ENCODE results near the gene ERICH3. TPM values are rescaled to one million over a fixed set of nuclear protein-coding genes. Genes with fewer than 3 reads are reported as not detected.

ERICH3 gene
- total RNA-seq, 2 donors from 2014 or later: not detected

DNA sequence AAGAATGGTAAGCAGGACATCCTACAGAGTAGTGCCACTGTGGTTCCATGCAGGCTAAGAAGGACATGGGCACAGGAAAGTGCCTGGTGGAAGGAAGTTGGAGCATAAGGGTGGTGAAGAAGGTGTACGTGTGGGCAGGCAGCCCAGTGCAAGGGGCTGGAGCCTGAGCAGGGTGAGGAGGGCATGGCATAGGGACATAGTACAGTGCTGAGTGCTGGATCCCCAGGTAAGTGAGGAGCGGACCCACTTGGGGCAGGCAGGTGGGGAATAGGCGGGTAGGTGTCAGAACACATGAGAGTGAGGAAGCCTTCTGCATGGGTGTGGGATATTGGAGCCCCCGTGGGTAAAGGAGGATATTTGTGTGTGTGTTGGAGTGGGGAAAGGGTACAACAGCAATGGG is 145.5 kb downstream of the ERICH3 start:
- TF ChIP-seq, protein P1, sequence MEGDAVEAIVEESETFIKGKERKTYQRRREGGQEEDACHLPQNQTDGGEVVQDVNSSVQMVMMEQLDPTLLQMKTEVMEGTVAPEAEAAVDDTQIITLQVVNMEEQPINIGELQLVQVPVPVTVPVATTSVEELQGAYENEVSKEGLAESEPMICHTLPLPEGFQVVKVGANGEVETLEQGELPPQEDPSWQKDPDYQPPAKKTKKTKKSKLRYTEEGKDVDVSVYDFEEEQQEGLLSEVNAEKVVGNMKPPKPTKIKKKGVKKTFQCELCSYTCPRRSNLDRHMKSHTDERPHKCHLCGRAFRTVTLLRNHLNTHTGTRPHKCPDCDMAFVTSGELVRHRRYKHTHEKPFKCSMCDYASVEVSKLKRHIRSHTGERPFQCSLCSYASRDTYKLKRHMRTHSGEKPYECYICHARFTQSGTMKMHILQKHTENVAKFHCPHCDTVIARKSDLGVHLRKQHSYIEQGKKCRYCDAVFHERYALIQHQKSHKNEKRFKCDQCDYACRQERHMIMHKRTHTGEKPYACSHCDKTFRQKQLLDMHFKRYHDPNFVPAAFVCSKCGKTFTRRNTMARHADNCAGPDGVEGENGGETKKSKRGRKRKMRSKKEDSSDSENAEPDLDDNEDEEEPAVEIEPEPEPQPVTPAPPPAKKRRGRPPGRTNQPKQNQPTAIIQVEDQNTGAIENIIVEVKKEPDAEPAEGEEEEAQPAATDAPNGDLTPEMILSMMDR (conservative IDR thresholded peaks at IDR 0.05): no peak
- Histone ChIP-seq H3K4me1 (ENCODE audit: control insufficient read depth, insufficient read depth, low read length) (no peaks in the 10 kb centered on the region), H3K9ac (ENCODE audit: extremely low read depth, low read length, poor library complexity, severe bottlenecking) (no peak overlapping the region), H3K27ac (ENCODE audit: low read depth, low read length) (no peak overlapping the region), H3K36me3 (ENCODE audit: control insufficient read depth, insufficient read depth, low read length) (no peaks in the 10 kb centered on the region), H3K4me3 (ENCODE audit: low read length) (no peak overlapping the region), H3K9me3 (ENCODE audit: control insufficient read depth, low read length) (no peaks in the 10 kb centered on the region), H3K27me3 (ENCODE audit: control insufficient read depth, insufficient read depth, low read length, poor library complexity, severe bottlenecking) (no peaks in the 10 kb centered on the region)
- Mint-ChIP-seq H3K4me1 (peaks cover 10% of the 10 kb centered on the region), H3K4me3 (no peak overlapping the region), H3K9me3 (no peaks in the 10 kb centered on the region), H3K27me3 (ENCODE audit: insufficient read depth) (no peaks in the 10 kb centered on the region), H3K27ac (no peak overlapping the region), H3K36me3 (ENCODE audit: low read depth) (no peaks in the 10 kb centered on the region)
- WGBS, 2 experiments (ENCODE audit: insufficient coverage in 1 of 2, insufficient read length in 1 of 2): 92 to 94% methylated on average over 3 to 4 of the region's 4 CpGs
- no peak for DNase-seq

DNA sequence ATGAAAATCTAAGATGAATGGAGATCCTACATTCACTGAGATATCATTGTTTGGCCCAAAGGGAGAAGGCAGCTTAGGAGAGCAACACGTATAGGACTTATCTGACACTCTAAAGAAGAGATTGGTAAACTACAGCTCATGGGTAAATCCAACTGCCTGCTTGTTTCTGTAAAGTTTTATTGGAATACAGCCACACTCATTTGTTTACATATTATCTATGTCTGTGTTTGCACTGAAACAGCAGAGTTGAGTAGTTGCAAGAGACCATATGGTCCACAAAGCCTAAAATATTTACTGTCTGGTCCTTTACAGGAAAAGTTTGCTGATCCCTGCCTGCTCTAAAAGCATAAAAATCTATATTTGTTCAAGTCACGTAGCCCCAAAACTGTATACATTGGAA is 146.9 kb downstream of the ERICH3 start:
- no peaks in the 10 kb centered on the region for H3K9me3 Mint-ChIP-seq
- Histone ChIP-seq H3K27me3 (ENCODE audit: control insufficient read depth, insufficient read depth, low read length, poor library complexity, severe bottlenecking) (no peaks in the 10 kb centered on the region), H3K4me1 (ENCODE audit: control insufficient read depth, insufficient read depth, low read length) (no peaks in the 10 kb centered on the region), H3K36me3 (ENCODE audit: control insufficient read depth, insufficient read depth, low read length) (no peaks in the 10 kb centered on the region), H3K27ac (ENCODE audit: low read depth, low read length) (no peak overlapping the region), H3K4me3 (ENCODE audit: low read length) (no peak overlapping the region), H3K9ac (ENCODE audit: extremely low read depth, low read length, poor library complexity, severe bottlenecking) (no peak overlapping the region), H3K9me3 (ENCODE audit: control insufficient read depth, low read length) (no peaks in the 10 kb centered on the region)
- DNase-seq: no peak
- peaks cover 10% of the 10 kb centered on the region for H3K4me1 Mint-ChIP-seq
- 73 to 100% methylated on average over 1 to 2 of the region's 2 CpGs for WGBS, 2 experiments (ENCODE audit: insufficient coverage in 1 of 2, insufficient read length in 1 of 2)
- no peak overlapping the region for H3K27ac Mint-ChIP-seq
- no peak overlapping the region for H3K4me3 Mint-ChIP-seq
- TF ChIP-seq, protein P1 (conservative IDR thresholded peaks at IDR 0.05): no peak
- H3K27me3 Mint-ChIP-seq (ENCODE audit: insufficient read depth): no peaks in the 10 kb centered on the region
- no peaks in the 10 kb centered on the region for H3K36me3 Mint-ChIP-seq (ENCODE audit: low read depth)

DNA sequence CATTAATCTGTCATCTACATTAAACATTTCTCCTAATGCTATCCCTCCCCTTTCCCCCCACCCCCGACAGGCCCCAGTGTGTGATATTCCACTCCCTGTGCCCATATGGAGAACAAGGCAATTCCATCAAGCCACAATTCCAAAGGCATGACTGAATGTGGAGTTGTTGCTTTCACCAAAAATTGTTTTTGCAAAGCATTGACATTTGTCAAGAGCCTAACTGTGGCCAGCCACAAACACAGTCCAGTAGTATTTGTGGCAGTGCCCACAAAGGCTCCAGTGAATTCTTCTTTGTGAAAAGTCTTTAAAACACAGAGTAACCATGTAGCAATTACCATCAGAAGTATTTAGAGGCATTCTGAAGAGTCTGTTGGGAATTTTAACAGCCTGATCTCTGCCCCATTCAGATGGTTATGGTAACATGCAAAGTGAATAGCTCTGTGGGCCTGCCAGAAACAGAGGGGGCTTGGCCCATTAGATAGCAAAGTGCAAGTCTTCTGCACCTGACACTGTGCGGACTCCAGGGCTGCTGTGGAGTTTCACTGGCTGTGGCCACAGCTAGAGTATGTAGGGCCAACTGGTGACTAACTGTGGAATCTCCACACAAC is 149.6 kb downstream of the ERICH3 start:
- TF ChIP-seq, protein P1 (conservative IDR thresholded peaks at IDR 0.05): no peak
- no peak overlapping the region for H3K27ac Mint-ChIP-seq
- no peak overlapping the region for H3K4me3 Mint-ChIP-seq
- Histone ChIP-seq H3K27me3 (ENCODE audit: control insufficient read depth, insufficient read depth, low read length, poor library complexity, severe bottlenecking) (no peaks in the 10 kb centered on the region), H3K4me1 (ENCODE audit: control insufficient read depth, insufficient read depth, low read length) (no peaks in the 10 kb centered on the region), H3K36me3 (ENCODE audit: control insufficient read depth, insufficient read depth, low read length) (no peaks in the 10 kb centered on the region), H3K9ac (ENCODE audit: extremely low read depth, low read length, poor library complexity, severe bottlenecking) (no peak overlapping the region), H3K4me3 (ENCODE audit: low read length) (no peak overlapping the region), H3K27ac (ENCODE audit: low read depth, low read length) (no peak overlapping the region), H3K9me3 (ENCODE audit: control insufficient read depth, low read length) (no peaks in the 10 kb centered on the region)
- H3K27me3 Mint-ChIP-seq (ENCODE audit: insufficient read depth): no peaks in the 10 kb centered on the region
- no peaks in the 10 kb centered on the region for H3K36me3 Mint-ChIP-seq (ENCODE audit: low read depth)
- 80% methylated on average over 2 of the region's 2 CpGs; no CpG with 5 or more reads in 1 of the 2 experiments for WGBS, 2 experiments (ENCODE audit: insufficient coverage in 1 of 2, insufficient read length in 1 of 2)
- no peak for DNase-seq
- H3K4me1 Mint-ChIP-seq: peaks cover 10% of the 10 kb centered on the region
- H3K9me3 Mint-ChIP-seq: no peaks in the 10 kb centered on the region
